ENCODE measurements around the gene PVRIG.
"Not testable (repeated sequence)": the region's sequence is repeated elsewhere in the genome, so short reads cannot be mapped to it uniquely, and the experiment has no call there.

GRCh38 chr7:100259984-100260383 is 40.2 kb downstream of the PVRIG start:
- TF ChIP-seq, protein P1, sequence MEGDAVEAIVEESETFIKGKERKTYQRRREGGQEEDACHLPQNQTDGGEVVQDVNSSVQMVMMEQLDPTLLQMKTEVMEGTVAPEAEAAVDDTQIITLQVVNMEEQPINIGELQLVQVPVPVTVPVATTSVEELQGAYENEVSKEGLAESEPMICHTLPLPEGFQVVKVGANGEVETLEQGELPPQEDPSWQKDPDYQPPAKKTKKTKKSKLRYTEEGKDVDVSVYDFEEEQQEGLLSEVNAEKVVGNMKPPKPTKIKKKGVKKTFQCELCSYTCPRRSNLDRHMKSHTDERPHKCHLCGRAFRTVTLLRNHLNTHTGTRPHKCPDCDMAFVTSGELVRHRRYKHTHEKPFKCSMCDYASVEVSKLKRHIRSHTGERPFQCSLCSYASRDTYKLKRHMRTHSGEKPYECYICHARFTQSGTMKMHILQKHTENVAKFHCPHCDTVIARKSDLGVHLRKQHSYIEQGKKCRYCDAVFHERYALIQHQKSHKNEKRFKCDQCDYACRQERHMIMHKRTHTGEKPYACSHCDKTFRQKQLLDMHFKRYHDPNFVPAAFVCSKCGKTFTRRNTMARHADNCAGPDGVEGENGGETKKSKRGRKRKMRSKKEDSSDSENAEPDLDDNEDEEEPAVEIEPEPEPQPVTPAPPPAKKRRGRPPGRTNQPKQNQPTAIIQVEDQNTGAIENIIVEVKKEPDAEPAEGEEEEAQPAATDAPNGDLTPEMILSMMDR (IDR thresholded peaks at IDR 0.05; ENCODE audit: poor library complexity, severe bottlenecking): not testable (repeated sequence)
- TF ChIP-seq, protein P2, sequence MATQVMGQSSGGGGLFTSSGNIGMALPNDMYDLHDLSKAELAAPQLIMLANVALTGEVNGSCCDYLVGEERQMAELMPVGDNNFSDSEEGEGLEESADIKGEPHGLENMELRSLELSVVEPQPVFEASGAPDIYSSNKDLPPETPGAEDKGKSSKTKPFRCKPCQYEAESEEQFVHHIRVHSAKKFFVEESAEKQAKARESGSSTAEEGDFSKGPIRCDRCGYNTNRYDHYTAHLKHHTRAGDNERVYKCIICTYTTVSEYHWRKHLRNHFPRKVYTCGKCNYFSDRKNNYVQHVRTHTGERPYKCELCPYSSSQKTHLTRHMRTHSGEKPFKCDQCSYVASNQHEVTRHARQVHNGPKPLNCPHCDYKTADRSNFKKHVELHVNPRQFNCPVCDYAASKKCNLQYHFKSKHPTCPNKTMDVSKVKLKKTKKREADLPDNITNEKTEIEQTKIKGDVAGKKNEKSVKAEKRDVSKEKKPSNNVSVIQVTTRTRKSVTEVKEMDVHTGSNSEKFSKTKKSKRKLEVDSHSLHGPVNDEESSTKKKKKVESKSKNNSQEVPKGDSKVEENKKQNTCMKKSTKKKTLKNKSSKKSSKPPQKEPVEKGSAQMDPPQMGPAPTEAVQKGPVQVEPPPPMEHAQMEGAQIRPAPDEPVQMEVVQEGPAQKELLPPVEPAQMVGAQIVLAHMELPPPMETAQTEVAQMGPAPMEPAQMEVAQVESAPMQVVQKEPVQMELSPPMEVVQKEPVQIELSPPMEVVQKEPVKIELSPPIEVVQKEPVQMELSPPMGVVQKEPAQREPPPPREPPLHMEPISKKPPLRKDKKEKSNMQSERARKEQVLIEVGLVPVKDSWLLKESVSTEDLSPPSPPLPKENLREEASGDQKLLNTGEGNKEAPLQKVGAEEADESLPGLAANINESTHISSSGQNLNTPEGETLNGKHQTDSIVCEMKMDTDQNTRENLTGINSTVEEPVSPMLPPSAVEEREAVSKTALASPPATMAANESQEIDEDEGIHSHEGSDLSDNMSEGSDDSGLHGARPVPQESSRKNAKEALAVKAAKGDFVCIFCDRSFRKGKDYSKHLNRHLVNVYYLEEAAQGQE (IDR thresholded peaks at IDR 0.05; ENCODE audit: borderline replicate concordance): not testable (repeated sequence)
- TF ChIP-seq POLR2AphosphoS5 (IDR thresholded peaks at IDR 0.05): not testable (repeated sequence)

Measured in neural cell (in vitro differentiated cells).